ENCODE results near the gene ZNRF1. TPM values are rescaled to one million over a fixed set of nuclear protein-coding genes. Genes with fewer than 3 reads are reported as not detected.

The ZNRF1 gene
- total and polyA plus RNA-seq, 2 donors (not counting 1 experiment from before 2014, with no cell fraction given) = 0.27 to 0.76 TPM

DNA sequence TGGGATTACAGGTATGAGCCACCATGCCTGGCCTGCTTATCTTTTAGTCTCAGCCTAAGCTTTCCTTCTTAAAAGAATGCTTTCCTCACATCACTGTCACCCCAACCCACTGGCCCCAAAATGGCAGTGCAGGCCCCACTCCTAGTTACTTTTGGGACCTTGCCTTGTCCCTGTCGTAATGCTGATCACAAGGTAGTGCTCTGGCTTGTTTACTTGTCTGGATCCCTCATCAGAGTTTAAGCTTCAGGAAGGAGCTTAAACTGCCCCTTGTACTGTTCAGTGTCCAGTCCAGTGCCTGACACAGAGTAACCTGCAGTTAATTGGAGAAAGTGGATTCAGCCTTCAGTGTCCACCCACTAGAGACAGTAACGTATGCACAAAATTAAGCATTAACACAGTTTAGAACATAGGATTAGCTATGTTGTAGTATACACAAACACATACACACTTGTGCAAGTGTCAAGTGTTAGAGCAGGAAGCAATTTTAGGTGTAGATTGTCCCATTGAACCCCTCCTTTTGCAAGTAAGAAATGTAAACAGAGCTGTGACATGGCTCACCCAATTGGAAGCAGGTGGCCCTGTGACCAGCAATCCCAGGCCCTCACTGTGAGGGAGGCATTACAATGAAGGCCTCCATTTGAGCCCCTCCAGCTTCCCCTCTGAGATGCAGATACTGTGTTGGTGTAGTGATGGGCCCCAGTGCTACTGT, 73.6 kb downstream of the ZNRF1 start:
- H3K27ac ChIP-seq (ENCODE audit: low read length in 2 of 2) = no peak overlapping the region
- Mint-ChIP-seq H3K9me3 (ENCODE audit: insufficient read depth) (no peaks in the 10 kb centered on the region), H3K4me3 (no peak overlapping the region), H3K27me3 (peaks cover 32% of the 10 kb centered on the region), H3K27ac (no peak overlapping the region), H3K4me1 (peaks cover 33% of the 10 kb centered on the region)
- CTCF ChIA-PET = interaction anchor here (0.7 kb wide), 1 partner anchor 87 kb away, joined by 3 read pairs; the partner anchor contains the start of gene WDR59
- no peak overlapping the region for H3K4me2 ChIP-seq (replicated peaks; ENCODE audit: low read depth, low read length, poor library complexity, severe bottlenecking)
- peaks cover 4% of the 10 kb centered on the region for H4K20me1 ChIP-seq (ENCODE audit: control insufficient read depth, insufficient read depth, low read length, poor library complexity, severe bottlenecking)
- peaks cover 0 to 48% (median 4%) of the 10 kb centered on the region in 4 experiments for H3K27me3 ChIP-seq (replicated peaks in 1 of 4; ENCODE audit: control extremely low read depth in 1 of 4, control insufficient read depth in 3 of 4, insufficient read depth in 4 of 4, low read length in 3 of 4)
- DNase-seq = no peak
- H3K79me2 ChIP-seq (ENCODE audit: control insufficient read depth, insufficient read depth, low read length) = no peaks in the 10 kb centered on the region
- H3K4me3 ChIP-seq (ENCODE audit: control extremely low read depth in 1 of 5, extremely low read depth in 1 of 5, insufficient read depth in 1 of 5, low read depth in 2 of 5, low read length in 4 of 5) = no peak overlapping the region
- H3K9me3 ChIP-seq (ENCODE audit: control extremely low read depth in 1 of 3, control insufficient read depth in 2 of 3, insufficient read depth in 1 of 3, low read length in 2 of 3) = peaks cover 0 to 10% (median 0%) of the 10 kb centered on the region in 3 donors
- TF ChIP-seq CTCF (IDR thresholded peaks at IDR 0.05) (no peak), EZH2 (IDR thresholded peaks at IDR 0.05; ENCODE audit: borderline replicate concordance, insufficient read depth, low read depth, low read length, poor library complexity, severe bottlenecking) (no peak)
- ATAC-seq (ENCODE audit: low read depth) = no peak
- no peaks in the 10 kb centered on the region for H3K36me3 ChIP-seq (replicated peaks in 1 of 2; ENCODE audit: control extremely low read depth in 1 of 2, control insufficient read depth in 1 of 2, extremely low read depth in 1 of 2, insufficient read depth in 2 of 2, low read length in 1 of 2)
- POLR2A ChIA-PET = no interaction called here
- H3K4me1 ChIP-seq (ENCODE audit: control insufficient read depth in 2 of 2, insufficient read depth in 2 of 2, low read length in 2 of 2) = peaks cover 31 to 37% of the 10 kb centered on the region in 2 donors
- no peak overlapping the region for H3K9ac ChIP-seq (ENCODE audit: low read length)
- intact Hi-C loops (cut with micrococcal nuclease) = no loop called here
- H2AFZ ChIP-seq (ENCODE audit: insufficient read depth, low read depth, low read length, poor library complexity, severe bottlenecking) = no peak overlapping the region
- 100% methylated on average over 1 of the region's 2 CpGs for WGBS (ENCODE audit: insufficient coverage)

Measured in B cell (primary cell).